GM19397 (cell line): Measurements from ENCODE around the gene TBC1D4.
"Not testable (repeated sequence)": the region's sequence is repeated elsewhere in the genome, so short reads cannot be mapped to it uniquely, and the experiment has no call there.

Experiments
- ATAC-seq: cut with Tn5 transposase; IDR thresholded peaks from one replicate; pipeline ENCODE4 v1.9.1; 2021; ENCODE audit warnings: mild to moderate bottlenecking, moderate library complexity; ENCODE audit not compliant: unreplicated experiment

The TBC1D4 gene

GRCh38 chr13:75329097-75329496 is 152.9 kb downstream of the TBC1D4 start:
- ATAC-seq, result no peak

- ATAC-seq, result no peak
Measured at GRCh38 chr13:75327135-75327510, 154.8 kb downstream of the TBC1D4 start.

GRCh38 chr13:75326173-75327134 is 155.5 kb downstream of the TBC1D4 start:
- ATAC-seq, result peak; percentile 73

- ATAC-seq, result no peak
Measured at GRCh38 chr13:75325711-75326110, 156.3 kb downstream of the TBC1D4 start.

GRCh38 chr13:75324413-75324940 is 157.5 kb downstream of the TBC1D4 start:
- ATAC-seq, result no peak

- ATAC-seq, result no peak
Measured at GRCh38 chr13:75321084-75321483, 160.9 kb downstream of the TBC1D4 start.

GRCh38 chr13:75319254-75319653 is 162.7 kb downstream of the TBC1D4 start:
- no peak for ATAC-seq

GRCh38 chr13:75318138-75318833 is 163.7 kb downstream of the TBC1D4 start:
- no peak for ATAC-seq

GRCh38 chr13:75316427-75316826 is 165.5 kb downstream of the TBC1D4 start:
- ATAC-seq, result no peak

GRCh38 chr13:75312884-75313520 is 169.0 kb downstream of the TBC1D4 start:
- ATAC-seq, result no peak

- ATAC-seq, result no peak
Measured at GRCh38 chr13:75309981-75310580, 171.9 kb downstream of the TBC1D4 start.

- ATAC-seq, result peak; percentile 57
Measured at GRCh38 chr13:75308222-75308621, 173.7 kb downstream of the TBC1D4 start.

- no peak for ATAC-seq
Measured at GRCh38 chr13:75307370-75307949, 174.5 kb downstream of the TBC1D4 start.

- ATAC-seq, result not testable (repeated sequence)
Measured at GRCh38 chr13:75306967-75307366, 175.0 kb downstream of the TBC1D4 start.

GRCh38 chr13:75305059-75305458 is 176.9 kb downstream of the TBC1D4 start:
- no peak for ATAC-seq

- ATAC-seq, result no peak
Measured at GRCh38 chr13:75303263-75303662, 178.7 kb downstream of the TBC1D4 start.

- ATAC-seq, result no peak
Measured at GRCh38 chr13:75302071-75302698, 179.8 kb downstream of the TBC1D4 start.

- peak; percentile 70 for ATAC-seq
Measured at GRCh38 chr13:75299913-75300862, 181.8 kb downstream of the TBC1D4 start.

GRCh38 chr13:75299246-75299645 is 182.7 kb downstream of the TBC1D4 start:
- ATAC-seq, result no peak
